Measurements from ENCODE around the gene WRNIP1.

Gene WRNIP1

GRCh38 chr6:2763876-2764540 lies 1.2 kb upstream of the WRNIP1 start:
- DNase-seq = no peak

GRCh38 chr6:2764610-2765165 lies 505 bp upstream of the WRNIP1 start:
- DNase-seq = peak in 3 of 4 experiments; percentile 14 to 35 (median 33)

GRCh38 chr6:2765896-2766766 lies 938 bp downstream of the WRNIP1 start:
- DNase-seq = peak in 2 of 4 experiments; percentile 26 to 40

GRCh38 chr6:2766767-2767656 lies 1.8 kb downstream of the WRNIP1 start:
- no peak for DNase-seq

- DNase-seq = no peak
Measured at GRCh38 chr6:2767657-2768524, 2.7 kb downstream of the WRNIP1 start.

GRCh38 chr6:2768696-2769095 lies 3.5 kb downstream of the WRNIP1 start:
- no peak for DNase-seq

- no peak for DNase-seq
Measured at GRCh38 chr6:2770171-2770570, 5.0 kb downstream of the WRNIP1 start.

GRCh38 chr6:2771079-2771478 lies 5.9 kb downstream of the WRNIP1 start:
- DNase-seq = no peak

GRCh38 chr6:2772840-2773239 lies 7.6 kb downstream of the WRNIP1 start:
- DNase-seq = no peak

GRCh38 chr6:2773449-2773848 lies 8.3 kb downstream of the WRNIP1 start:
- no peak for DNase-seq

GRCh38 chr6:2775003-2775402 lies 9.8 kb downstream of the WRNIP1 start:
- no peak for DNase-seq

- DNase-seq = no peak
Measured at GRCh38 chr6:2777249-2777648, 12.1 kb downstream of the WRNIP1 start.

GRCh38 chr6:2780102-2780737 lies 15.0 kb downstream of the WRNIP1 start:
- DNase-seq = no peak

GRCh38 chr6:2781685-2782355 lies 16.6 kb downstream of the WRNIP1 start:
- no peak for DNase-seq

- no peak for DNase-seq
Measured at GRCh38 chr6:2782356-2782708, 17.1 kb downstream of the WRNIP1 start.

- no peak for DNase-seq
Measured at GRCh38 chr6:2782825-2783187, 17.6 kb downstream of the WRNIP1 start.

- no peak for DNase-seq
Measured at GRCh38 chr6:2783188-2783963, 18.2 kb downstream of the WRNIP1 start.

- no peak for DNase-seq
Measured at GRCh38 chr6:2784061-2784460, 18.9 kb downstream of the WRNIP1 start.

GRCh38 chr6:2784930-2785329 lies 19.7 kb downstream of the WRNIP1 start:
- no peak for DNase-seq

- no peak for DNase-seq
Measured at GRCh38 chr6:2786269-2786668, 21.1 kb downstream of the WRNIP1 start.
